Activated T-helper 17 cell treated with anti-CD3 and anti-CD28 coated beads, Interleukin-2, amount 50 U/mL, for 72 hours (primary cell): ENCODE data around the gene STAT5A. TPM values are rescaled to one million over a fixed set of nuclear protein-coding genes. Genes with fewer than 3 reads are reported as not detected.
"Not testable (repeated sequence)": the region's sequence is repeated elsewhere in the genome, so short reads cannot be mapped to it uniquely, and the experiment has no call there.

Source experiments
- ATAC-seq: fragments of 150-1000 bp; cut with Tn5 transposase; replicated peaks from 2 replicates; pipeline ENCODE4 v1.10.0; 2021; ENCODE audit warnings: mild to moderate bottlenecking, moderate library complexity
- H3K27ac Mint-ChIP-seq: one replicate; pipeline ENCODE4 v1.8.0; 2022; ENCODE audit warnings: mixed read lengths
- H3K27me3 Mint-ChIP-seq: one replicate; pipeline ENCODE4 v1.8.0; 2022; ENCODE audit warnings: mixed read lengths
- H3K36me3 Mint-ChIP-seq: one replicate; pipeline ENCODE4 v1.8.0; 2022; ENCODE audit warnings: low read depth, mild to moderate bottlenecking, mixed read lengths
- H3K4me1 Mint-ChIP-seq: one replicate; pipeline ENCODE4 v1.8.0; 2022; ENCODE audit warnings: mixed read lengths
- H3K4me3 Mint-ChIP-seq: one replicate; pipeline ENCODE4 v1.8.0; 2022; ENCODE audit warnings: mild to moderate bottlenecking, mixed read lengths
- H3K9me3 Mint-ChIP-seq: one replicate; pipeline ENCODE4 v1.8.0; 2022; ENCODE audit warnings: mixed read lengths
- total RNA-seq, 2 donors: library from RNA; stranded (reverse); gene quantifications; one replicate each; pipeline ENCODE4 v1.2.3, GENCODE V29; 2022

The STAT5A gene
- total RNA-seq, 2 donors from 2014 or later, result 133 to 305 TPM

DNA sequence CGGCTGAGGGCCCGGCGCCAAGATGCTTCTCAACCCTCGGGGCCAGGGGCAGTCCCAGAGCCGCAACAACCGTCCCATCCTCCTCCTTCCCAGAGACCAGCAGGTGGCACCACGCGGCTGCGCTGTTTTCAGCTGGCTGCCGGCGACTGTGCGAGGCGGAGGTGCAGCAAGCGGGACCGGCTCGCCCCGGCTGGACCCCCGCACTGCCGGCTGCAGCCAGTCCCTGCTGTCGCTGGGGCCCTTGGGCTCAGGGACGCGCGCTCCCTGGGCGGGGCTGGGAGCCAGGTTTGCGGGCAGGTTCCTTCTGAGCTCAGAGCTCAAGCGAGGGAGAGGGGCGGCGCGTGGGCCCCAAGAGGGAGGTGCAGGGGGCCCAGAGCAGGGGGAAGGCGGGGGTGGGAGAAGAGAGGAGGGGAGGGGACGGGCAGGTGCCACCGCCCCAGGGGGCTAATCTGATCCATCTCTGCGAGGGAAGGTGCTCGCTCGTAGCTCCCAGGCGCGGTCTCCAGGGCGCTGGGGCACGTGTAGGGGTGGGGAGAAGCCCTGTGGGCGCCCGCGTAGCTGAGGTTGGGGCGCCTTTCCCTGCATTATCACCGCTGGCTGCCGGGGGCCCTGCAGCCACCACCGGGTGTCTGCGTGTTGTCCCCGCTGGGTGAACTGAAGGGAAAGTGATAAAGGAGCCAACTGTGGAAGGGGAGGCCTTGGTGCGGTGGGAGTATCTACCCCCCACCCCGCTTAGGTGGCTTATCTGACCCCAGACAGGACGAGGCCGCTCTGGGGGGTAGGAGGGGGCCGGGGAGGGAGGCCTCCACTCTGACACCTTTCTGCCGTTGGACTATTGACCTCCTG lies 24.2 kb downstream of the STAT5A start:
- H3K4me3 Mint-ChIP-seq, result peak overlapping the region; percentile 63
- H3K4me1 Mint-ChIP-seq, result peaks cover 52% of the 10 kb centered on the region
- peaks cover 100% of the 10 kb centered on the region for H3K36me3 Mint-ChIP-seq

DNA sequence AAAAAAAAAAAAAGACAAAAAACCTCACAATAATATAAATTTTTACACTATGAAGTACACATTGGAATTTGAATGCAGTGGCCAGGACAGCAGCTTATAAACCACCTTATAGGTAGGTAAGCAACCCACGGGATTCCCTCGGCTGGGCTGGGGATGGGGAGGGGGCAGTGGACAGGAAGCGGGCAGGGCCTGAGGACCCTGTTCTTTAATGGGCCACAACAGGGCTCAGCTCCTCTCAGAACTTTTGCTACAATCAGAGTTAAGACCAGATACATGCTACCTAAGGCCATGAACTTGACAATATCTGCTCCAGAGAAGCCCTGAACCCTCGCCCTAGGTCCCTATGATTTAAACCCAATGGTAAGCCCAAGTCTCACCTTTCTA lies 25.1 kb downstream of the STAT5A start:
- peak overlapping the region; percentile 58 for H3K27ac Mint-ChIP-seq
- H3K4me1 Mint-ChIP-seq, result peaks cover 53% of the 10 kb centered on the region
- ATAC-seq, result no peak
- H3K36me3 Mint-ChIP-seq, result peaks cover 100% of the 10 kb centered on the region
- peak overlapping the region; percentile 63 for H3K4me3 Mint-ChIP-seq
- H3K27me3 Mint-ChIP-seq, result no peaks in the 10 kb centered on the region
- no peaks in the 10 kb centered on the region for H3K9me3 Mint-ChIP-seq

More for the DNA sequence above, 24.2 kb downstream of the STAT5A start:
- Mint-ChIP-seq H3K9me3 (no peaks in the 10 kb centered on the region), H3K27ac (peak overlapping the region; percentile 86), H3K27me3 (no peaks in the 10 kb centered on the region)
- peak; percentile 74 for ATAC-seq

DNA sequence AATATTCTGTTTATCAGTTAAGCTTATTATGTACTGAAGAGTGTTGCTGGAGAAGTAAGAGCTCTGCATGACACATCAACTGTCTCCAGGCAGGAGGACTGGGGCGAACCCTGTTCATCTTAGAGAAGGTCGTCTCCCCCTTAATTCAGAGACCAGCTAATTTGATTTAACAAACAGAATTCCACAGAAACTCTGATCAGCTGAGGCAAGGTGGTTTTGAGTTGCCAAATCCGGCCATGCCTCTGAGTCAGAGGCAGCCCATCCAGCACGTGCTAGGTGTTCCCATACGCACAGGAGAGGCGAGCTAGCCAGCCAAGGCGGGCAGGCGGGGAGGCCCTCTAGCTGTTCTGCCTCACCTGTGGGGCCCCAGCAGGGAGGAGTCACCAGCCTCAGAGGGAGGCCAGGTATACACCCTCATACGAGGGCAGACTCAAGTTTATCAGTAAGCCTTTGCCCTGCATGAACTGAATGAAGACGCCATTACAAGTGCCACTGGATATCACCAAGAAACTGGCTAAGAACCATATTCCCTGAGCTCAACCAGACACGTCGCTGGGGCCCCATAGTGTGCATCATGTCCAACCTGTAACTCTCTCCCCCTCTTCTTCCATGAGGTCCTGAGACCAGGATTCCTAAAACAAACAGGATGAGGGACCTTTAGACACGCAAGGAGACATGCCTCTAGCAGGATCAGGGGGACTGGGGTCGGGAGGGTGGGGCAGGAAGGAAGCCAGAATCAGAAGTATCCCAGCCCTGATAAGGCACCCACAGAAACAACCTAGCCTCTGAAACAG lies 25.7 kb downstream of the STAT5A start:
- H3K9me3 Mint-ChIP-seq, result no peaks in the 10 kb centered on the region
- H3K27me3 Mint-ChIP-seq, result no peaks in the 10 kb centered on the region
- no peak for ATAC-seq
- peak overlapping the region; percentile 58 for H3K27ac Mint-ChIP-seq
- peaks cover 100% of the 10 kb centered on the region for H3K36me3 Mint-ChIP-seq
- peaks cover 53% of the 10 kb centered on the region for H3K4me1 Mint-ChIP-seq
- H3K4me3 Mint-ChIP-seq, result peak overlapping the region; percentile 63

DNA sequence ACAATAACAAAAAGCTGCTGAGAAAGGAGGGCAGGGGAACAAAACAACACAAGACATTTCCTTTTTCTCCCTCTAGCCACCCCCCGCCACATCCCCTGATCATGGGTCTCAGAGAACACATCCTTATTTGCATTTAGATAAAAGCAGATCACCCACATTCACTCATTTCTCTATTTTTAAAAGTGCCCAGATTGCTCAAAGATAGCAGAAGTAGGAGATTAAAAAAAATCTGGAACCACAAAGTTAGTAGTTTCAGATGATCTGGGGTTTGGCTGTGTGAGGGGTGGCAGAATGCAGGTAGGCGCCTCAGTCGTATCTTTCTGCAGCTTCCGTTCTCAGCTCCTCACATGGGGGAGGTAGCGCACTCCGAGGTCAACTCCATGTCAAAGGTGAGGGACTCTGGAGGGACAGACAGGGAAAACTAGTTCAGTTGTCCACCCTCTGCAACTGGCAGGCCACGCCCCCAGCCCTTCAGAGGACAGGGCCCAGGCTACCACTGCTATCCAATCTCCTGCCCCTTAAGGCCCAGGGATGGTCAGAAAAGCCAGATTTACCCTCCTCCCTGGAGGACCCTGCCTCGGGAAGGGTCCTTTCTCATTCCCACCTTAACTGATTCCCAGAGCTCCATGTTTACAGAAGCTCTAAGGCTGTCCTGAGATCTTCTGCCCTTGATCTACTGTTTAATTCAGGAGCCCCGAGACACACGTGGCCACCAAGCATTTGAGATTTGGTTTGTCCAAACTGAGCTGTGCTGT lies 27.3 kb downstream of the STAT5A start:
- no peak for ATAC-seq
- Mint-ChIP-seq H3K27ac (peak overlapping the region; percentile 33), H3K4me3 (peak overlapping the region; percentile 9), H3K36me3 (peaks cover 100% of the 10 kb centered on the region), H3K4me1 (peaks cover 45% of the 10 kb centered on the region), H3K9me3 (no peaks in the 10 kb centered on the region), H3K27me3 (no peaks in the 10 kb centered on the region)

DNA sequence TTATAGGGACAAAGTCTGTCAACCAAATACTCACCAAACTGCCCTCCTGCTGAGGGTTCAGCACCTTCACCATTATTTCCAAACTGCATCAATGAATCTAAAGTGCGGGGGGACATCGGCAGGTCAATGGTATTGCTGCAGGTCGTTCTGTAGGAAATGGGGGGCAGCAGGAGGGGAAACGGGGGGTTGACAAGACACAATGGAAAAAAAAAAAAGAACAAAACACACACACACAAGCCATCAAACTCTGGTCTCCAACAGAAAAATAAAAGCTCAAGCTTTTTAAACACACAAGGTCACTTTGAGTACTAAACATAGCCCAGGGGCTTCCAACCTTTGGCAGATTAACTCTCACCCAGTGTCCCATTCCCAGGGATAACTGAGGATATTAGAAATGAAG lies 28.5 kb downstream of the STAT5A start:
- Mint-ChIP-seq H3K27ac (peak overlapping the region; percentile 50), H3K4me3 (peak overlapping the region; percentile 17)

DNA sequence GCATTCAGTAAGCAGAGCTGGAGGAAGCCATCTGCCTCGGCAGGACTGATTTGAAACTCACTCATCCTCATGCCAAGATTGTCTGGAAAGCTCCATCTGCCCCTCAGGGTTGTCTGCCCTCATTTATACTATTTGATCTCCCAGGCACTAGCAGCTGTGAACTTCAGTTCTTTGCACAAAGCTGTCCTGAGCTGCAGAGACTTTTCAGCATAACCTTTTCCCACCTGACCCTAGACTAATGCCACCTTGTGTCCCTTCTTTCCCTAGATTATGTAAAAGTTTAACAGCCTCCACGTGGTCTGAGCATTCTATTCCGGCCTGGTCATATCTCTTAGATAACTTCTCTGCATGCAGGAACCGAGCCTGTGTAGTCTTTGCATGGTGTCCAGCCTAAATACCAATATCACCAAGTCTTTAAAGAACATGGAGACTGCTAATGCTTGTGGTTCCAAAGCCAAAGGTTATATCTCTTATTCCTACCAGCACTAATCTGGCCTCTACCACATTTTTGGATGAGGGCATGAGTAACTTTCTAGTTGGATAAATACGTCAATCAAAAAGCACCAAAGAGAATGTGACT lies 29.1 kb downstream of the STAT5A start:
- Mint-ChIP-seq H3K27me3 (no peaks in the 10 kb centered on the region), H3K9me3 (no peaks in the 10 kb centered on the region), H3K4me1 (peaks cover 38% of the 10 kb centered on the region), H3K27ac (peak overlapping the region; percentile 50), H3K4me3 (peak overlapping the region; percentile 17), H3K36me3 (peaks cover 100% of the 10 kb centered on the region)
- no peak for ATAC-seq

More for the DNA sequence above, 28.5 kb downstream of the STAT5A start:
- no peaks in the 10 kb centered on the region for H3K27me3 Mint-ChIP-seq
- peaks cover 39% of the 10 kb centered on the region for H3K4me1 Mint-ChIP-seq
- H3K9me3 Mint-ChIP-seq, result no peaks in the 10 kb centered on the region
- peaks cover 100% of the 10 kb centered on the region for H3K36me3 Mint-ChIP-seq
- ATAC-seq, result no peak

DNA sequence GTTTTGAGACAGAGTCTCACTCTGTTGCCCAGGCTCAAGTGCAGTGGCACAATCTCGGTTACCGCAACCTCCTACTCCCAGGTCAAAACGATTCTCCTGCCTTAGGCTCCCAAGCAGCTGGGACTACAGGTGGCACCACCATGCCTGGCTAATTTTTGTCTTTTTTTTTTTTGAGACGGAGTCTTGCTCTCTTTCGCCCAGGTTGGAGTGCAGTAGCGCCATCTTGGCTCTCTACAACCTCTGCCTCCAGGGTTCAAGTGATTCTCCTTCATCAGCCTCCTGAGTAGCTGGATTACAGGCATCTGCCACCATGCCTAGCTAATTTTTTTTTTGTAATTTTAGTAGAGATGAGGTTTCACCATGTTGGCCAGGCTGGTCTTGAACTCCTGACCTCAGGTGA lies 29.7 kb downstream of the STAT5A start:
- not testable (repeated sequence) for H3K4me3 Mint-ChIP-seq, ATAC-seq, H3K27me3 Mint-ChIP-seq, H3K9me3 Mint-ChIP-seq, H3K27ac Mint-ChIP-seq
- Mint-ChIP-seq H3K36me3 (peaks cover 100% of the 10 kb centered on the region), H3K4me1 (peaks cover 41% of the 10 kb centered on the region)

DNA sequence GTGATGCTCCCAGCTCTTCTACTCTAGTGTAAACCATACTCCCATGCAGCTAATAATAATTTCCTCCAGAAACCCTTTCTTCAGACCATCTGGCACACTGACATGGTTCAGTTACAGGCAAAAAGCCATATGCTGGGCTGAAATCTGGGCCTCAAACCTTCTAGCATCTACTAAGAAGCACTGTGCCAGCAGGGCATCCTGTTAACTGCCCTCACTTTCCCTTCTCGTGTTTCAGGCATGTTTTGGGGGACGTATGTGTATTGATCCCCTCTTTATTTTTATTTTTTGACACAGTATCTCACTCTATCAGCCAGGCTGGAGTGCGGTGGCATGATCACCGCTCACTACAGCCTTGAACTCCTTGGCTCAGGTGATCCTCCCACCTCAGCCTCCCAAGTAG lies 33.3 kb downstream of the STAT5A start:
- Mint-ChIP-seq H3K4me1 (peaks cover 35% of the 10 kb centered on the region), H3K27ac (peak overlapping the region; percentile 81)

DNA sequence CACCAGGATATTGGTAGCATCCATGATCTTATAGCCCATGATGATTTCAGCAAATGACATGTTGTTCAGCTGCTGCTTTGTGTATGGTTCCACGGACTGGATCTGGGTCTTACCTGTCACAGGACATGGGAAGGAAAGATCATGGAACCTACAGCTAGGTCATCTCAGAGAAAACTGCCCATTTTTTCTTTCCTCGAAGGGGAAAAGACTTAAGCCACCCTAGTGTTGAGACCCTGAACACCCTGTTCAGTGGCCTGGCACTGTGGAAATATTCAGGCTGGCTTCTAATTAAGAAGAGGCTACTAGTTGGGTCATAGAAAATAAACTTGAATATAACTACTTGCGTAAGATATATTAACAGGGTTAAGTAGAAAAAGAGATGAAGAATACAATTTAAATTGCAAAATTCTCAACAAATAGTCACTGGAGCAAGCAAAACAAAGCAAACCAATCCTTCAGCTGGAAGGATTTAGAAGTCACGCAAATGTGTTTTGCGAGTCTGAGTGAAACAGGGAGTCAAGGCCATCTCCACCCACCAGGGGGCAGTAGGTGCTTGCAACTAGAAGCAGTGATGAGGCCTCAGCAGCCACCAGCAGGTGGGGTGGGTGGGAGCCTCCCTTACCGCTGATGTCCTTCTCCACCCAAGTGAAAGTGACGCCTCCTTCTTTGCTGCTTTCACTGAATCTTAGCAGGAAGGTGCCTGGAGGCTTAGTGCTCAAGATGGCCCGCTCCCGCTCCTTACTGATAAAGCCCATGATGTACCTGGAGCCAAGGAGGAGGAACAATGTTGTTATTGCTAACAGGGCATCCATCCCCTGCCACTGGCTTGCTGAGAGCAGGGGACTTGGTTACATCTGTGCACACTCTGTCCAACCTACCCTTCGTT lies 34.3 kb downstream of the STAT5A start:
- peak overlapping the region; percentile 81 for H3K27ac Mint-ChIP-seq
- H3K4me3 Mint-ChIP-seq, result peak overlapping the region; percentile 3
- no peaks in the 10 kb centered on the region for H3K27me3 Mint-ChIP-seq
- ATAC-seq, result peak; percentile 92
- H3K4me1 Mint-ChIP-seq, result peaks cover 27% of the 10 kb centered on the region
- H3K36me3 Mint-ChIP-seq, result peaks cover 98% of the 10 kb centered on the region
- H3K9me3 Mint-ChIP-seq, result no peaks in the 10 kb centered on the region

More for the DNA sequence above, 33.3 kb downstream of the STAT5A start:
- ATAC-seq, result no peak
- Mint-ChIP-seq H3K36me3 (peaks cover 98% of the 10 kb centered on the region), H3K9me3 (no peaks in the 10 kb centered on the region), H3K4me3 (peak overlapping the region; percentile 22), H3K27me3 (no peaks in the 10 kb centered on the region)

DNA sequence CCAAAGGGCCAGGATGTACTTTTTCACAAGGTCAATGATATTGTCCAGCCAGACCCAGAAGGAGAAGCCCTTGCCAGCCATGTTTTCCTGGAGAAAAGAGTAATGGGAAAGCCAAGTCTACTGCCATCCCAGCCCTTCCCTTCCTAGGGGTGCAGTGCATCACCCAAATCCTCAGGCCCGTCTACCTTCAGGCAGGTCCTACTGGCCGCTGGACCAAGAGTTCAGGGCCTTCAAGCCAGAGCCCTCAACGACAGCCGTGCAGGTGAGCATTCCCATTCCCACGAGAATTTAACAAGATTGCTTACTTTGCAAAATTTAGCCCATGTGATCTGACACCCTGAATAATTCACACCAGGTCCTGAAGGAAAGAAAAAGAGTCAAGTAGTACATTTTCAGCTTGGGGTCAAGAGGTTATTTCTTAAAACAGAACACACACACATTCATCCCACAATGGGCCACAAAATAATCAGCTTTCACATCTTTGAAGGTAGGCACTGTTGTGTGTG lies 35.0 kb downstream of the STAT5A start:
- peak overlapping the region; percentile 81 for H3K27ac Mint-ChIP-seq
- H3K36me3 Mint-ChIP-seq, result peaks cover 95% of the 10 kb centered on the region
- ATAC-seq, result peak; percentile 8
- peaks cover 27% of the 10 kb centered on the region for H3K4me1 Mint-ChIP-seq
- no peaks in the 10 kb centered on the region for H3K9me3 Mint-ChIP-seq
- no peaks in the 10 kb centered on the region for H3K27me3 Mint-ChIP-seq
- H3K4me3 Mint-ChIP-seq, result peak overlapping the region; percentile 3

DNA sequence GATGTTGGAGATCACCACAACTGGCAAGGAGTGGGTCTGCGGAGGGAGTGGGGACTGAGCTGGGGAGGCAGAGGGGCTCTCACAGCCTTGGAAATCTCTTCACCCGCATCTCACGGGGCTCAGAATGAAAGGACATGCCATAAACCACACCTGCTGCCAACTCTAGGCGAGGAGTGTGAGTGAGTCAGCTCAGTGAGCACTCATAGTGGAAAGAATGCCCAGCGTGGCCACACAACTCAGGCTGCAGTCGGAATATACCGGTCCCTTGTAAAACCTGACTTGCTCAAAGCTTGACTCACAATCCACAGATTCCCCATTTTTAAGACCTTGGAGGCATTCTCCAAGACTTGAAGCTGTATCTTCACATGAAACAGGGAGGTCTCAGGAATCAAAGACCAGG lies 36.7 kb downstream of the STAT5A start:
- Mint-ChIP-seq H3K4me3 (no peak overlapping the region), H3K9me3 (no peaks in the 10 kb centered on the region), H3K4me1 (peaks cover 22% of the 10 kb centered on the region), H3K27ac (no peak overlapping the region), H3K36me3 (peaks cover 95% of the 10 kb centered on the region), H3K27me3 (no peaks in the 10 kb centered on the region)
- peak; percentile 40 for ATAC-seq

DNA sequence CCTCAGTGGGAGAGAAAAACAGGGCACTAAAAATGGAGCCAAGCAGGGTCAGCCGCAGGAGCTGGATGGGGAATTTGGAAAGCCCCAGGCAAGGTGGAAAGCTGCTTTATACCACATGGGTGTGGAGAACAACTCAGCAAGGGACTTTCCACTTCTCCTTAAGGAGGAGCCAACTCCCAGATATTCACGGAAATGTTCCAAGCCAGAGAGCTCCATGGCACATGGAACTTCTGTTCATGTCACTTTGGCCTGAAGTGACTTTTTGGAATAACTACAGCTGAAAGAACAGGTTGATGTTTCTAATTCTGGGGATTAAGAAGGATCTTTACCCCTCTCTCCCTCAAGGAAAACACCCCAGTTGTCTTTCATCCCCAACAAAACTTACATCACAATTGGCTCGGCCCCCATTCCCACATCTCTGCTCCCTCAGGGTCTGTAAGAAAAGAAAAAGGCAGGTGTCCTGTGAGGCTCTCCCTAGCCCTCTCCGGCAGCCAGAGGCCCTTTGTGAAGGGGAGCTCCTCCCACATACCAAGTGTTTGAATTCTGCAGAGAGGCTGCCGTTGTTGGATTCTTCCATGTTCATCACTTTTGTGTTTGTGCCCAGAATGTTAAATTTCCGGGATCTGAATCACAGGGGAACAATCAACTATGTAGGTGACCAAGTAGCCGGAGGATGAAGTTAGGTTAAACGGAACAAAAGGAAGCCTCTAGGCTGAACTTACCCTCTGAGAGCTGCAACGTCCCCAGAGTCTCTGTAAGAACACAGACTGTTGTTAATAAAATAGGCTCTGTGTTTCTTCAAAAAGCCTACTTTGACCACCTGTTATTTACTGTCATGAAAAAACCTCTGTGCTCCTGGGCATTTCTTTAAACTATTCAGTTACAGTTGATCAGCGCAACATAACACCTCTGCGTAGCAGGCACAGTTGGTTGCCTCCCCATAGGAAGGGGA lies 41.0 kb downstream of the STAT5A start:
- H3K27ac Mint-ChIP-seq, result peak overlapping the region; percentile 70
- H3K36me3 Mint-ChIP-seq, result peaks cover 94% of the 10 kb centered on the region
- no peak overlapping the region for H3K4me3 Mint-ChIP-seq

More for the DNA sequence above, 41.0 kb downstream of the STAT5A start:
- no peak for ATAC-seq
- Mint-ChIP-seq H3K4me1 (peaks cover 9% of the 10 kb centered on the region), H3K9me3 (no peaks in the 10 kb centered on the region), H3K27me3 (no peaks in the 10 kb centered on the region)
